Esophagus squamous epithelium (tissue), 5 donors: ENCODE measurements around the gene TNIK. TPM values are rescaled to one million over a fixed set of nuclear protein-coding genes. Genes with fewer than 3 reads are reported as not detected.

Experiments used
- DNase-seq: peaks from one replicate; lab custom pipeline; 2025; lab: John Stamatoyannopoulos, UW
- H3K27ac ChIP-seq, 4 donors: fragments of 200-600 bp; sonication (generic); one replicate each; pipeline ENCODE4 v1.5.1; 2016 to 2019; ENCODE audit warnings: mild to moderate bottlenecking in 1 of 4
- H3K27me3 ChIP-seq, 4 donors: fragments of 200-600 bp; sonication (generic); 1 replicate in 3 of 4; 2 replicates in 1 of 4; pipeline versions ENCODE4 v1.5.1 to v1.6.0; 2017 to 2021; ENCODE audit warnings: antibody characterized with exemption in 1 of 4
- H3K36me3 ChIP-seq, 3 donors: fragments of 200-600 bp; sonication (generic); one replicate each; pipeline ENCODE4 v1.5.1; 2016 to 2019
- H3K4me1 ChIP-seq, 3 donors: fragments of 200-600 bp; sonication (generic); one replicate each; pipeline ENCODE4 v1.5.1; 2017 to 2019
- H3K4me3 ChIP-seq, 4 donors: fragments of 200-600 bp; sonication (generic); 1 replicate in 3 of 4; 2 replicates in 1 of 4; pipeline ENCODE4 v1.5.1; 2016 to 2019; ENCODE audit warnings: mild to moderate bottlenecking in 2 of 4, moderate library complexity in 1 of 4
- H3K9me3 ChIP-seq, 3 donors: fragments of 200-600 bp; sonication (generic); one replicate each; pipeline ENCODE4 v1.5.1; 2016 to 2019
- CTCF ChIP-seq, 6 experiments: fragments of 450-650 bp in 4 of 6; fragments of 200-600 bp in 2 of 6; sonication (generic) in 2 of 6; IDR thresholded peaks; one replicate each; pipeline ENCODE4 v1.5.1; 2016 to 2019; ENCODE audit warnings: antibody characterized with exemption in 6 of 6, mild to moderate bottlenecking in 4 of 6, moderate library complexity in 4 of 6
- POLR2A ChIP-seq, 4 donors: fragments of 450-650 bp; IDR thresholded peaks; one replicate each; pipeline ENCODE4 v1.6.1; 2017; ENCODE audit warnings: antibody characterized with exemption in 4 of 4, mild to moderate bottlenecking in 4 of 4, moderate library complexity in 3 of 4
- WGBS, 2 donors: methylation state at CpG; one replicate each; pipeline ENCODE4 v1.1.5; 2018; 5-methylcytosine and 5-hydroxymethylcytosine counted together
- intact Hi-C: fragments of 100-400 bp; cut with DNase I; formaldehyde crosslinking; loops from one replicate; pipeline ENCODE4 v1.15.0; 2022
- total RNA-seq, 4 donors: library from RNA; depleted of rRNA; stranded (reverse); fragments of >200 nt; gene quantifications; one replicate each; pipeline ENCODE4 v1.1.0, GENCODE V29; 2016
- donor health status: DM: yes; HTN: yes; CAD: no.

TNIK gene
- total RNA-seq, 4 donors from 2014 or later: 2.2 to 11.6 (median 4.7) TPM

GRCh38 chr3:171185959-171186358 lies 274.2 kb downstream of the TNIK start:
- 80 to 82% methylated on average over 1 of the region's 1 CpG for WGBS, 2 donors
- Histone ChIP-seq H3K36me3 (no peaks in the 10 kb centered on the region), H3K9me3 (no peaks in the 10 kb centered on the region), H3K27me3 (no peaks in the 10 kb centered on the region), H3K4me1 (peaks cover 0 to 20% (median 0%) of the 10 kb centered on the region in 3 donors), H3K27ac (no peak overlapping the region), H3K4me3 (no peak overlapping the region)
- DNase-seq: no peak
- intact Hi-C loops: no loop called here
- TF ChIP-seq POLR2A (IDR thresholded peaks at IDR 0.05) (no peak), CTCF (IDR thresholded peaks at IDR 0.05) (no peak)

GRCh38 chr3:171184372-171184771 lies 275.8 kb downstream of the TNIK start:
- Histone ChIP-seq H3K9me3 (no peaks in the 10 kb centered on the region), H3K27me3 (no peaks in the 10 kb centered on the region), H3K4me1 (peaks cover 0 to 20% (median 0%) of the 10 kb centered on the region in 3 donors), H3K27ac (no peak overlapping the region), H3K36me3 (no peaks in the 10 kb centered on the region), H3K4me3 (no peak overlapping the region)
- DNase-seq: no peak
- TF ChIP-seq CTCF (IDR thresholded peaks at IDR 0.05) (no peak), POLR2A (IDR thresholded peaks at IDR 0.05) (no peak)
- 80% methylated on average over 6 of the region's 6 CpGs for WGBS, 2 donors
- intact Hi-C loops: no loop called here

GRCh38 chr3:171183042-171183441 lies 277.2 kb downstream of the TNIK start:
- WGBS, 2 donors: 51 to 71% methylated on average over 2 to 4 of the region's 4 CpGs
- Histone ChIP-seq H3K27ac (no peak overlapping the region), H3K27me3 (no peaks in the 10 kb centered on the region), H3K36me3 (no peaks in the 10 kb centered on the region), H3K9me3 (no peaks in the 10 kb centered on the region), H3K4me3 (no peak overlapping the region), H3K4me1 (peaks cover 0 to 20% (median 0%) of the 10 kb centered on the region in 3 donors)
- TF ChIP-seq POLR2A (IDR thresholded peaks at IDR 0.05) (no peak), CTCF (IDR thresholded peaks at IDR 0.05) (peak in 1 of 6 experiments; percentile 25)
- intact Hi-C loops: no loop called here
- DNase-seq: no peak

- Histone ChIP-seq H3K27me3 (no peaks in the 10 kb centered on the region), H3K9me3 (no peaks in the 10 kb centered on the region), H3K4me3 (no peak overlapping the region), H3K4me1 (peaks cover 0 to 15% (median 0%) of the 10 kb centered on the region in 3 donors), H3K36me3 (no peaks in the 10 kb centered on the region), H3K27ac (no peak overlapping the region)
- TF ChIP-seq POLR2A (IDR thresholded peaks at IDR 0.05) (no peak), CTCF (IDR thresholded peaks at IDR 0.05) (no peak)
- no peak for DNase-seq
- intact Hi-C loops: no loop called here
- WGBS, 2 donors: 57 to 70% methylated on average over 4 of the region's 4 CpGs
Observed at GRCh38 chr3:171181907-171182690, 278.1 kb downstream of the TNIK start.

- intact Hi-C loops: loop anchor here (10.0 kb wide), 1 partner anchor 376 kb away; no protein-coding TSS in a partner anchor
- no peak for DNase-seq
Observed at GRCh38 chr3:171178714-171179113, 281.5 kb downstream of the TNIK start.

More at GRCh38 chr3:171178714-171179113, 281.5 kb downstream of the TNIK start:
- H3K4me3 ChIP-seq: no peak overlapping the region
- peaks cover 0 to 25% (median 0%) of the 10 kb centered on the region in 3 donors for H3K4me1 ChIP-seq
- no peaks in the 10 kb centered on the region for H3K27me3 ChIP-seq
- no peaks in the 10 kb centered on the region for H3K9me3 ChIP-seq
- H3K27ac ChIP-seq: no peak overlapping the region
- no peaks in the 10 kb centered on the region for H3K36me3 ChIP-seq
- TF ChIP-seq CTCF (IDR thresholded peaks at IDR 0.05): no peak
- no peak for TF ChIP-seq POLR2A (IDR thresholded peaks at IDR 0.05)
